WTC11 (cell line): Measurements from ENCODE around the gene GNG10. TPM values are rescaled to one million over a fixed set of nuclear protein-coding genes. Genes with fewer than 3 reads are reported as not detected.

Source experiments
- ATAC-seq: fragments of 200-7000 bp; cut with Tn5 transposase; 2 replicates; pipeline ENCODE4 v1.10.0; 2021; ENCODE audit warnings: mild to moderate bottlenecking, moderate library complexity
- CTCF ChIA-PET: fragments of 300-600 bp; sonication (Branson Sonifier 250); formaldehyde crosslinking; loops from one replicate; lab custom pipeline; 2021; ENCODE audit warnings: antibody characterized with exemption; lab: Charles Lee
- POLR2A ChIA-PET: fragments of 350-600 bp; sonication (Branson Sonifier 250); formaldehyde crosslinking; loops from one replicate; lab custom pipeline; 2021; ENCODE audit warnings: antibody characterized with exemption; lab: Charles Lee
- DNase-seq: peaks from one replicate; pipeline ENCODE4 v3.0.0; 2021; ENCODE audit warnings: low spot score
- H3K27ac Mint-ChIP-seq: 2 replicates; pipeline ENCODE4 v1.8.0; 2021; ENCODE audit warnings: mixed read lengths
- H3K27me3 Mint-ChIP-seq: 2 replicates; pipeline ENCODE4 v1.8.0; 2021; ENCODE audit warnings: low read depth, mild to moderate bottlenecking, moderate library complexity, mixed read lengths
- H3K36me3 Mint-ChIP-seq: 2 replicates; pipeline ENCODE4 v1.8.0; 2021; ENCODE audit warnings: mixed read lengths
- H3K4me1 Mint-ChIP-seq: 2 replicates; pipeline ENCODE4 v1.8.0; 2022; ENCODE audit warnings: mixed read lengths
- H3K4me3 Mint-ChIP-seq: 2 replicates; pipeline ENCODE4 v1.8.0; 2021; ENCODE audit warnings: mild to moderate bottlenecking, moderate library complexity, mixed read lengths
- H3K9me3 Mint-ChIP-seq: 2 replicates; pipeline ENCODE4 v1.8.0; 2021; ENCODE audit warnings: mixed read lengths
- ARID4B ChIP-seq: sonication (generic); formaldehyde crosslinking; IDR thresholded peaks from 2 replicates; pipeline ENCODE4 v1.8.0; 2023; ENCODE audit warnings: missing genetic modification reagents, mild to moderate bottlenecking, borderline replicate concordance
- ATF1 ChIP-seq: sonication (generic); formaldehyde crosslinking; IDR thresholded peaks from 2 replicates; pipeline ENCODE4 v1.8.1; 2023; ENCODE audit warnings: mild to moderate bottlenecking, moderate library complexity, missing genetic modification reagents
- ATF3 ChIP-seq: sonication (generic); formaldehyde crosslinking; conservative IDR thresholded peaks from 2 replicates; pipeline ENCODE4 v1.8.1; 2022; ENCODE audit warnings: mild to moderate bottlenecking, missing genetic modification reagents
- EMX1 ChIP-seq: fragments of 250-450 bp; sonication (Bioruptor Pico); IDR thresholded peaks from 2 replicates; pipeline ENCODE4 v1.8.0; 2021; ENCODE audit warnings: mild to moderate bottlenecking
- ETV6 ChIP-seq: sonication (generic); formaldehyde crosslinking; IDR thresholded peaks from 2 replicates; pipeline ENCODE4 v1.8.1; 2022; ENCODE audit warnings: mild to moderate bottlenecking, missing genetic modification reagents
- FOXP1 ChIP-seq: sonication (generic); formaldehyde crosslinking; IDR thresholded peaks from 2 replicates; pipeline ENCODE4 v1.8.0; 2022; ENCODE audit warnings: missing genetic modification reagents, mild to moderate bottlenecking, moderate library complexity, borderline replicate concordance
- FOXP4 ChIP-seq: sonication (generic); formaldehyde crosslinking; IDR thresholded peaks from 2 replicates; pipeline ENCODE4 v1.8.0; 2022; ENCODE audit warnings: mild to moderate bottlenecking, missing genetic modification reagents
- GABPB1 ChIP-seq: sonication (generic); formaldehyde crosslinking; IDR thresholded peaks from 2 replicates; pipeline ENCODE4 v1.8.1; 2023; ENCODE audit warnings: mild to moderate bottlenecking, missing genetic modification reagents
- MLX ChIP-seq: sonication (generic); formaldehyde crosslinking; IDR thresholded peaks from 2 replicates; pipeline ENCODE4 v1.8.1; 2023; ENCODE audit warnings: mild to moderate bottlenecking, missing genetic modification reagents, moderate library complexity
- NR3C1 ChIP-seq: sonication (generic); formaldehyde crosslinking; conservative IDR thresholded peaks from 2 replicates; pipeline ENCODE4 v1.8.1; 2023; ENCODE audit warnings: low read depth, mild to moderate bottlenecking, missing genetic modification reagents
- SMAD3 ChIP-seq: sonication (generic); formaldehyde crosslinking; IDR thresholded peaks from 2 replicates; pipeline ENCODE4 v1.8.0; 2022; ENCODE audit warnings: missing genetic modification reagents, mild to moderate bottlenecking, borderline replicate concordance
- TCF7 ChIP-seq: sonication (generic); formaldehyde crosslinking; IDR thresholded peaks from 2 replicates; pipeline ENCODE4 v1.8.0; 2022; ENCODE audit warnings: mild to moderate bottlenecking, low read depth, missing genetic modification reagents, moderate library complexity
- TEAD4 ChIP-seq: sonication (generic); formaldehyde crosslinking; IDR thresholded peaks from 2 replicates; pipeline ENCODE4 v1.8.0; 2022; ENCODE audit warnings: mild to moderate bottlenecking, missing genetic modification reagents
- ZBTB21 ChIP-seq: sonication (generic); formaldehyde crosslinking; IDR thresholded peaks from 2 replicates; pipeline ENCODE4 v1.8.1; 2023; ENCODE audit warnings: mild to moderate bottlenecking, missing genetic modification reagents, borderline replicate concordance
- ZNF232 ChIP-seq: sonication (generic); formaldehyde crosslinking; IDR thresholded peaks from 2 replicates; pipeline ENCODE4 v1.8.0; 2022; ENCODE audit warnings: mild to moderate bottlenecking, missing genetic modification reagents
- ZNF532 ChIP-seq: fragments of 250-450 bp; sonication (Bioruptor Pico); IDR thresholded peaks from 2 replicates; pipeline ENCODE4 v1.9.0; 2021; ENCODE audit warnings: mild to moderate bottlenecking, borderline replicate concordance
- ZNF671 ChIP-seq: fragments of 250-450 bp; sonication (Bioruptor Pico); IDR thresholded peaks from 2 replicates; pipeline ENCODE4 v1.8.0; 2021; ENCODE audit warnings: mild to moderate bottlenecking
- total RNA-seq: library from RNA; stranded (reverse); gene quantifications from 3 replicates; pipeline ENCODE4 v1.2.3, GENCODE V29; 2021

The GNG10 gene
- total RNA-seq, 1 experiment from 2014 or later, result 17.2 TPM

GRCh38 chr9:111645806-111646205 is 15.6 kb upstream of the GNG10 start (continued):
- TF ChIP-seq NR3C1 (CRISPR knock-in tag) (no peak), TEAD4 (no peak), SMAD3 (CRISPR knock-in tag) (no peak), ATF3 (CRISPR knock-in tag) (no peak), GABPB1 (CRISPR knock-in tag) (no peak)

GRCh38 chr9:111646417-111646816 is 15.0 kb upstream of the GNG10 start:
- TF ChIP-seq ZNF532 (CRISPR knock-in tag), result no peak
- TF ChIP-seq FOXP1 (CRISPR knock-in tag), result no peak
- TF ChIP-seq ZNF671 (CRISPR knock-in tag), result no peak
- TF ChIP-seq ZNF232 (CRISPR knock-in tag), result no peak
- TF ChIP-seq MLX (CRISPR knock-in tag), result no peak
- TF ChIP-seq EMX1 (CRISPR knock-in tag), result no peak
- no peak for TF ChIP-seq ETV6 (CRISPR knock-in tag)
- no peak for TF ChIP-seq ZBTB21
- TF ChIP-seq SMAD3 (CRISPR knock-in tag), result no peak
- no peak for TF ChIP-seq ARID4B (CRISPR knock-in tag)
- no peak for TF ChIP-seq TCF7
- no peak for TF ChIP-seq FOXP4
- TF ChIP-seq ATF1 (CRISPR knock-in tag), result no peak
- ChIA-PET CTCF (no interaction called here), POLR2A (no interaction called here)
- ATAC-seq (no peak), DNase-seq (no peak)
- Mint-ChIP-seq H3K9me3 (no peaks in the 10 kb centered on the region), H3K27me3 (no peaks in the 10 kb centered on the region), H3K4me3 (no peak overlapping the region), H3K36me3 (peaks cover 36% of the 10 kb centered on the region), H3K4me1 (no peaks in the 10 kb centered on the region), H3K27ac (no peak overlapping the region)
